T-cell (primary cell): ENCODE results near the gene LIN54. TPM values are rescaled to one million over a fixed set of nuclear protein-coding genes. Genes with fewer than 3 reads are reported as not detected.
"Not testable (repeated sequence)": the region's sequence is repeated elsewhere in the genome, so short reads cannot be mapped to it uniquely, and the experiment has no call there.

Experiments
- ATAC-seq, 4 experiments: fragments of 200-7000 bp in 3 of 4; fragments of 150-1000 bp in 1 of 4; cut with Tn5 transposase; replicated peaks in 1 of 4; 1 replicate in 3 of 4; 2 replicates in 1 of 4; pipeline ENCODE4 v1.10.0; 2021; ENCODE audit warnings: moderate library complexity in 3 of 4, mild to moderate bottlenecking in 2 of 4, moderate number of reproducible peaks in 1 of 4
- CTCF ChIA-PET, 2 donors: fragments of 300-600 bp; sonication (Branson Sonifier 250); formaldehyde crosslinking; loops; one replicate each; lab custom pipeline; 2022; ENCODE audit warnings: antibody characterized with exemption in 2 of 2; lab: Charles Lee
- POLR2A ChIA-PET, 2 donors: fragments of 300-600 bp; sonication (Branson Sonifier 250); formaldehyde crosslinking; loops; one replicate each; lab custom pipeline; 2022; ENCODE audit warnings: antibody characterized with exemption in 2 of 2; lab: Charles Lee
- DNase-seq, 35 experiments: peaks; one replicate each; pipeline versions ENCODE4 v3.0.0 to v3.0.0-alpha.2; 2013 to 2023
- H3K27ac ChIP-seq: one replicate; pipeline ENCODE4 v1.5.1; 2013; ENCODE audit warnings: low read length
- H3K27me3 ChIP-seq, 2 experiments: replicated peaks in 1 of 2; 1 replicate in 1 of 2; 2 replicates in 1 of 2; pipeline versions ENCODE4 v1.6.1 to v1.7.0; 2013; ENCODE audit warnings: low read length in 1 of 2, mixed read lengths in 1 of 2; ENCODE audit not compliant: control insufficient read depth in 2 of 2, insufficient read depth in 2 of 2; ENCODE audit errors: extremely low read depth in 1 of 2
- H3K36me3 ChIP-seq, 2 donors: 1 replicate in 1 of 2; 2 replicates in 1 of 2; pipeline versions ENCODE4 v1.6.1 to v1.7.0; 2013; ENCODE audit warnings: low read length in 1 of 2; ENCODE audit not compliant: control insufficient read depth in 2 of 2, insufficient read depth in 1 of 2; ENCODE audit errors: extremely low read depth in 1 of 2
- H3K4me1 ChIP-seq, 2 experiments: 1 replicate in 1 of 2; 2 replicates in 1 of 2; pipeline versions ENCODE4 v1.6.1 to v1.7.0; 2013; ENCODE audit warnings: low read length in 2 of 2, mixed read lengths in 1 of 2; ENCODE audit not compliant: insufficient read depth in 2 of 2, control insufficient read depth in 1 of 2; ENCODE audit errors: extremely low read depth in 1 of 2
- H3K4me3 ChIP-seq, 2 donors: 1 replicate in 1 of 2; 2 replicates in 1 of 2; pipeline versions ENCODE4 v1.5.1 to v1.7.0; 2013; ENCODE audit warnings: mild to moderate bottlenecking in 2 of 2, low read length in 1 of 2, moderate library complexity in 1 of 2; ENCODE audit not compliant: control insufficient read depth in 1 of 2; ENCODE audit errors: extremely low read depth in 1 of 2
- H3K9me3 ChIP-seq: 2 replicates; pipeline ENCODE4 v1.7.0; 2013
- H3K27ac Mint-ChIP-seq, 2 donors: one replicate each; pipeline ENCODE4 v1.8.0; 2020 to 2021; ENCODE audit warnings: mild to moderate bottlenecking in 2 of 2, mixed read lengths in 2 of 2
- H3K27me3 Mint-ChIP-seq, 2 donors: one replicate each; pipeline ENCODE4 v1.8.0; 2021 to 2022; ENCODE audit warnings: mixed read lengths in 2 of 2
- H3K36me3 Mint-ChIP-seq: one replicate; pipeline ENCODE4 v1.8.0; 2021; ENCODE audit warnings: mixed read lengths
- H3K4me1 Mint-ChIP-seq, 3 donors: one replicate each; pipeline ENCODE4 v1.8.0; 2020 to 2022; ENCODE audit warnings: mixed read lengths in 3 of 3, mild to moderate bottlenecking in 1 of 3
- H3K4me3 Mint-ChIP-seq, 3 donors: one replicate each; pipeline ENCODE4 v1.8.0; 2020 to 2022; ENCODE audit warnings: mild to moderate bottlenecking in 3 of 3, mixed read lengths in 3 of 3, moderate library complexity in 3 of 3
- H3K9me3 Mint-ChIP-seq, 3 donors: one replicate each; pipeline ENCODE4 v1.8.0; 2020 to 2022; ENCODE audit warnings: mixed read lengths in 3 of 3
- WGBS: methylation state at CpG from one replicate; pipeline ENCODE4 v1.1.5; 2013; ENCODE audit warnings: missing lambda C conversion rate; ENCODE audit not compliant: insufficient coverage; 5-methylcytosine and 5-hydroxymethylcytosine counted together
- total RNA-seq, 35 experiments: library from RNA in 6 of 35; stranded (reverse) in 6 of 35; fragments of 120-200 nt in 1 of 35; gene quantifications; one replicate each; pipeline versions ENCODE4 v1.2.1 to v1.2.4 and lab custom pipeline; 2013 to 2026

The LIN54 gene
- total RNA-seq, 5 donors from 2014 or later (not counting 1 experiment from before 2014, with no cell fraction given): 15.1 to 17.9 (median 16.8) TPM

DNA sequence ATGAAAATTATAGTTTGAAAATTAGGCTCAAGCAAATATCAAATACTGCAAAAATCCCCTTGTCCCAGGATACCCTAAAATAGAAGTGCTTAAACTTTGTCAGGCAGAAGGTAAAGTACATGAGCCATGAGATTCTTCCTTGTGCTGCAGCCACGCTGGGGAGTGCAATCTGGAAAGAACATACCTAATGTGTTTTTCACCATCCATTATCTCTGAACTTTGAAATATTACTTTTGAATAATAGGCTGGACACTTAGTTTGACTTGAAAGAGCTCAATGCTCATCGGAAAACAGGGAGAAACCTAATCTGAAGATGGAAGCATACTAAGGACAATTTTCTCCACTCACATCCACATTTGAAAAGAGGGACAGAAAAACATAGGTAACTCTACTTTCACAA, 91.2 kb downstream of the LIN54 start:
- Histone ChIP-seq H3K27ac (no peak overlapping the region), H3K27me3 (no peaks in the 10 kb centered on the region), H3K4me1 (no peaks in the 10 kb centered on the region), H3K9me3 (no peaks in the 10 kb centered on the region), H3K36me3 (no peaks in the 10 kb centered on the region), H3K4me3 (no peak overlapping the region)
- ChIA-PET POLR2A (no interaction called here), CTCF (no interaction called here)
- Mint-ChIP-seq H3K4me1 (no peaks in the 10 kb centered on the region), H3K9me3 (no peaks in the 10 kb centered on the region), H3K27me3 (no peaks in the 10 kb centered on the region), H3K36me3 (peaks cover 23% of the 10 kb centered on the region), H3K27ac (no peak overlapping the region), H3K4me3 (no peak overlapping the region)
- no peak for ATAC-seq
- DNase-seq: no peak
- WGBS: no CpG with 5 or more reads among the region's 2 CpGs

DNA sequence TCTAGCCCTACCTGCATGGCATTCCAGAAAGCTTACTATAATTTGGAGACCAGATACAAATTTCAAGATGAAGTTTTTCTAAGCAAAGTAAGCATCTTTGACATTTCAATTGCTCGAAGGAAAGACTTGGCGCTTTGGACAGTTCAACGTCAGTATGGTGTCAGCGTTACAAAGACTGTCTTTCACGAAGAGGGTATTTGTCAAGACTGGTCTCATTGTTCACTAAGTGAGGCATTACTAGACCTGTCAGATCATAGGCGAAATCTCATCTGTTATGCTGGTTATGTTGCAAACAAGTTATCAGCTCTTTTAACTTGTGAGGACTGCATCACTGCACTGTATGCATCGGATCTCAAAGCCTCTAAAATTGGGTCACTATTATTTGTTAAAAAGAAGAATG, 92.5 kb downstream of the LIN54 start:
- no peaks in the 10 kb centered on the region for H3K36me3 ChIP-seq
- H3K27ac ChIP-seq: no peak overlapping the region
- ATAC-seq (no peak), DNase-seq (no peak)
- H3K4me1 Mint-ChIP-seq: no peaks in the 10 kb centered on the region
- H3K4me3 Mint-ChIP-seq: no peak overlapping the region
- H3K27me3 Mint-ChIP-seq: no peaks in the 10 kb centered on the region
- H3K4me3 ChIP-seq: no peak overlapping the region
- H3K27me3 ChIP-seq: no peaks in the 10 kb centered on the region
- POLR2A ChIA-PET: no interaction called here
- peaks cover 28% of the 10 kb centered on the region for H3K36me3 Mint-ChIP-seq
- 96% methylated on average over 6 of the region's 7 CpGs for WGBS
- no peak overlapping the region for H3K27ac Mint-ChIP-seq
- no peaks in the 10 kb centered on the region for H3K9me3 Mint-ChIP-seq
- no peaks in the 10 kb centered on the region for H3K9me3 ChIP-seq
- no peaks in the 10 kb centered on the region for H3K4me1 ChIP-seq
- CTCF ChIA-PET: no interaction called here

GRCh38 chr4:82913968-82914367, 96.7 kb downstream of the LIN54 start:
- H3K9me3 Mint-ChIP-seq, H3K4me3 Mint-ChIP-seq, DNase-seq, H3K9me3 ChIP-seq, H3K36me3 ChIP-seq, H3K27ac Mint-ChIP-seq, H3K27ac ChIP-seq, H3K27me3 ChIP-seq, ATAC-seq, POLR2A ChIA-PET, H3K4me1 ChIP-seq, H3K4me1 Mint-ChIP-seq, H3K27me3 Mint-ChIP-seq, H3K4me3 ChIP-seq: not testable (repeated sequence)
- no CpG with 5 or more reads among the region's 2 CpGs for WGBS
- peaks cover 38% of the 10 kb centered on the region for H3K36me3 Mint-ChIP-seq
- CTCF ChIA-PET: interaction anchor here in 1 of 2 donors (0.6 kb wide), 1 partner anchor 369 kb away, joined by 3 read pairs; no protein-coding TSS in a partner anchor

DNA sequence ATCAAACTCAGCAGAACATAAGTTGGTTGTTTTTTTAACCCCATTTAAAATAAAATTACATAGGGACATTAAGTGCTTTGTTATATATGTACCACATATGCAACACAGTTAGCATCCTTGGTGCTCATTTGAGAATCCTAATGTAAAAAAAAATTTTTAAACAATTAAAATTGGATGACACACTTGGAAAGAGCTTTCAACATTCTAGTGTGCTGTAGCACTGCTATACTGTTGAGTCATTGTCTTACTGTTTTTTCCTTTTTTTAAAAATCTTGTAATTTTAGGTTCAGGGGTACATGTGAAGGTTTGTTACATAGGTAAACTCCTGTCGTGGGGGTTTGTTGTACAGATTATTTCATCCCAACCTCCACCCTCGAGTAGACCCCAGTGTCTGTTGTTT, 97.3 kb downstream of the LIN54 start:
- H3K27me3 Mint-ChIP-seq: no peaks in the 10 kb centered on the region
- Histone ChIP-seq H3K9me3 (no peaks in the 10 kb centered on the region), H3K36me3 (peaks cover 0 to 3% of the 10 kb centered on the region in 2 donors), H3K4me3 (no peak overlapping the region), H3K27ac (no peak overlapping the region), H3K27me3 (no peaks in the 10 kb centered on the region), H3K4me1 (no peaks in the 10 kb centered on the region)
- ChIA-PET POLR2A (no interaction called here), CTCF (no interaction called here)
- no peak for DNase-seq
- H3K36me3 Mint-ChIP-seq: peaks cover 37% of the 10 kb centered on the region
- no peak for ATAC-seq
- WGBS: no CpG with 5 or more reads among the region's 2 CpGs
- no peak overlapping the region for H3K4me3 Mint-ChIP-seq
- H3K27ac Mint-ChIP-seq: no peak overlapping the region
- no peaks in the 10 kb centered on the region for H3K9me3 Mint-ChIP-seq
- no peaks in the 10 kb centered on the region for H3K4me1 Mint-ChIP-seq

DNA sequence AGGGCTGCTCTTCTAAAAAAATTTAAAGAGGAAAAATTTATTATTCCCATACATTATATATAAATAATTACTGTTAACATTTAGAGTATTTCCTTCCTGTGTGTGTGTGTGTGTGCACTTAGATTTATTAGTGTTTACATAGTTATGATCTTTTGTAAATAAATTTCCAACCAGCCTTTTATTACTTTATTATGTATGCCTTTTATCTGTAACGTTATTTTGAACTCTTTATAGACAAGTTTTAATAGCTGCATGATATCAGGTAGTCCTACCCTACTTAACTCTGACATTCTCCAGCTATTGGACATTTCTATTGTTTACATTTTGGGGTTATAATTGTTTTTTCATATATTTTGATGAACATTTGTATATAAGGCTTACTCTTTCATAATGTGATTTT, 101.3 kb downstream of the LIN54 start:
- H3K27ac Mint-ChIP-seq: no peak overlapping the region
- POLR2A ChIA-PET: no interaction called here

GRCh38 chr4:82906469-82906868, 104.2 kb downstream of the LIN54 start:
- H3K36me3 Mint-ChIP-seq: peaks cover 18% of the 10 kb centered on the region
- Histone ChIP-seq H3K36me3 (no peaks in the 10 kb centered on the region), H3K27ac (no peak overlapping the region), H3K9me3 (no peaks in the 10 kb centered on the region), H3K4me1 (peaks cover 0 to 3% of the 10 kb centered on the region in 2 experiments), H3K4me3 (no peak overlapping the region), H3K27me3 (no peaks in the 10 kb centered on the region)
- WGBS: 100% methylated on average over 1 of the region's 3 CpGs
- DNase-seq (no peak), ATAC-seq (no peak)
- POLR2A ChIA-PET: interaction anchor here (0.6 to 1.2 kb wide), 2 partner anchors 54 to 91 kb away, joined by 3 read pairs; no protein-coding TSS in a partner anchor
- H3K9me3 Mint-ChIP-seq: no peaks in the 10 kb centered on the region
- no peak overlapping the region for H3K4me3 Mint-ChIP-seq
- no peak overlapping the region for H3K27ac Mint-ChIP-seq
- CTCF ChIA-PET: interaction anchor here in 1 of 2 donors (1.4 kb wide), 1 partner anchor 129 kb away, joined by 3 read pairs; the partner anchor contains the start of gene COPS4
- H3K27me3 Mint-ChIP-seq: no peaks in the 10 kb centered on the region
- H3K4me1 Mint-ChIP-seq: peaks cover 6 to 16% (median 12%) of the 10 kb centered on the region in 3 donors

More for the DNA sequence above, 101.3 kb downstream of the LIN54 start:
- Histone ChIP-seq H3K9me3 (no peaks in the 10 kb centered on the region), H3K4me1 (no peaks in the 10 kb centered on the region), H3K27me3 (no peaks in the 10 kb centered on the region), H3K4me3 (no peak overlapping the region), H3K36me3 (peaks cover 0 to 3% of the 10 kb centered on the region in 2 donors), H3K27ac (no peak overlapping the region)
- Mint-ChIP-seq H3K4me3 (no peak overlapping the region), H3K36me3 (peaks cover 23% of the 10 kb centered on the region), H3K4me1 (peaks cover 6 to 9% (median 7%) of the 10 kb centered on the region in 3 donors), H3K27me3 (no peaks in the 10 kb centered on the region), H3K9me3 (no peaks in the 10 kb centered on the region)
- no peak for DNase-seq
- no CpG with 5 or more reads among the region's 1 CpG for WGBS
- ATAC-seq: no peak
- CTCF ChIA-PET: interaction anchor here in 1 of 2 donors (0.5 kb wide), 1 partner anchor 169 kb away, joined by 3 read pairs; no protein-coding TSS in a partner anchor
